KMS-11 (cell line): Measurements from ENCODE around the gene TENM4.

ENCODE experiments used
- H2AFZ ChIP-seq: fragments of 200-600 bp; sonication (generic); 2 replicates; pipeline ENCODE4 v1.6.1; 2016; ENCODE audit warnings: antibody characterized with exemption, mixed run types, low read depth
- H3K27ac ChIP-seq: fragments of 200-600 bp; sonication (generic); 2 replicates; pipeline ENCODE4 v1.6.1; 2016; ENCODE audit warnings: mild to moderate bottlenecking, mixed run types
- H3K27me3 ChIP-seq: fragments of 200-600 bp; sonication (generic); 2 replicates; pipeline ENCODE4 v1.6.1; 2017; ENCODE audit warnings: mild to moderate bottlenecking, low read depth, mixed run types, moderate library complexity; ENCODE audit not compliant: insufficient read depth
- H3K36me3 ChIP-seq: fragments of 200-600 bp; sonication (generic); 2 replicates; pipeline ENCODE4 v1.6.1; 2017; ENCODE audit warnings: mild to moderate bottlenecking, mixed run types; ENCODE audit not compliant: insufficient read depth
- H3K4me1 ChIP-seq: fragments of 200-600 bp; sonication (generic); 2 replicates; pipeline ENCODE4 v1.6.1; 2016; ENCODE audit warnings: mild to moderate bottlenecking, low read depth, mixed run types; ENCODE audit not compliant: poor library complexity, severe bottlenecking
- H3K4me2 ChIP-seq: fragments of 200-600 bp; sonication (generic); 2 replicates; pipeline ENCODE4 v1.7.0; 2016; ENCODE audit warnings: mild to moderate bottlenecking, mixed run types
- H3K4me3 ChIP-seq: fragments of 200-600 bp; sonication (generic); IDR thresholded peaks from 2 replicates; pipeline ENCODE4 v1.6.1; 2017; ENCODE audit warnings: low read depth, low read length, mixed read lengths; ENCODE audit not compliant: insufficient read depth
- H3K79me2 ChIP-seq: fragments of 200-600 bp; sonication (generic); 2 replicates; pipeline ENCODE4 v1.6.1; 2016; ENCODE audit warnings: low read depth, mixed run types; ENCODE audit not compliant: insufficient read depth
- H3K9ac ChIP-seq: fragments of 200-600 bp; sonication (generic); 2 replicates; pipeline ENCODE4 v1.6.1; 2016; ENCODE audit warnings: mild to moderate bottlenecking, mixed run types
- H4K20me1 ChIP-seq: fragments of 200-600 bp; sonication (generic); 2 replicates; pipeline ENCODE4 v1.6.1; 2016; ENCODE audit warnings: mild to moderate bottlenecking, mixed run types; ENCODE audit not compliant: insufficient read depth
- CTCF ChIP-seq: fragments of 200-600 bp; sonication (generic); conservative IDR thresholded peaks from 2 replicates; pipeline ENCODE4 v1.6.1; 2017; ENCODE audit warnings: low read depth, mild to moderate bottlenecking, antibody characterized with exemption, low read length, moderate library complexity, mixed read lengths

Gene TENM4

GRCh38 chr11:78606667-78607066 lies 834.2 kb downstream of the TENM4 start:
- TF ChIP-seq CTCF, result no peak
- no peak overlapping the region for H2AFZ ChIP-seq

GRCh38 chr11:78605296-78605695 lies 835.5 kb downstream of the TENM4 start:
- H4K20me1 ChIP-seq, result no peaks in the 10 kb centered on the region
- H3K4me3 ChIP-seq, result no peak overlapping the region
- no peaks in the 10 kb centered on the region for H3K27me3 ChIP-seq
- H3K27ac ChIP-seq, result no peak overlapping the region
- H3K79me2 ChIP-seq, result no peaks in the 10 kb centered on the region
- no peak overlapping the region for H3K9ac ChIP-seq
- no peak for TF ChIP-seq CTCF
- no peak overlapping the region for H3K4me2 ChIP-seq
- H3K4me1 ChIP-seq, result no peaks in the 10 kb centered on the region
- H3K36me3 ChIP-seq, result no peaks in the 10 kb centered on the region
- no peak overlapping the region for H2AFZ ChIP-seq

More at GRCh38 chr11:78606667-78607066, 834.2 kb downstream of the TENM4 start:
- H3K9ac ChIP-seq, result no peak overlapping the region
- H3K4me1 ChIP-seq, result no peaks in the 10 kb centered on the region
- H3K27ac ChIP-seq, result no peak overlapping the region
- H3K27me3 ChIP-seq, result no peaks in the 10 kb centered on the region
- H3K4me3 ChIP-seq, result no peak overlapping the region
- no peaks in the 10 kb centered on the region for H3K79me2 ChIP-seq
- H4K20me1 ChIP-seq, result no peaks in the 10 kb centered on the region
- H3K4me2 ChIP-seq, result no peak overlapping the region
- H3K36me3 ChIP-seq, result no peaks in the 10 kb centered on the region

- no peaks in the 10 kb centered on the region for H3K4me1 ChIP-seq
- no peak overlapping the region for H3K9ac ChIP-seq
- H3K36me3 ChIP-seq, result no peaks in the 10 kb centered on the region
- no peaks in the 10 kb centered on the region for H3K79me2 ChIP-seq
- no peak for TF ChIP-seq CTCF
- H4K20me1 ChIP-seq, result no peaks in the 10 kb centered on the region
- no peak overlapping the region for H3K4me3 ChIP-seq
- no peak overlapping the region for H3K4me2 ChIP-seq
- no peaks in the 10 kb centered on the region for H3K27me3 ChIP-seq
- H2AFZ ChIP-seq, result no peak overlapping the region
- H3K27ac ChIP-seq, result no peak overlapping the region
These were observed 837.0 kb downstream of the TENM4 start for GRCh38 chr11:78603792-78604191.
